HCT116 (cell line): Measurements from ENCODE around the gene BRIP1. TPM values are rescaled to one million over a fixed set of nuclear protein-coding genes. Genes with fewer than 3 reads are reported as not detected.

Experiments used
- ATAC-seq: fragments of 200-7000 bp; cut with Tn5 transposase; 2 replicates; pipeline ENCODE4 v1.9.1; 2020; ENCODE audit warnings: mild to moderate bottlenecking, moderate library complexity
- BruUV-seq: library from RNA; stranded (reverse); fragments of 400-500 nt; replicated peaks from 2 replicates; lab custom pipeline; 2021; lab: Mats Ljungman, UMichigan
- CTCF ChIA-PET: fragments of 300-600 bp; sonication (Branson Sonifier 250); formaldehyde crosslinking; loops from one replicate; lab custom pipeline; 2021; ENCODE audit warnings: antibody characterized with exemption; lab: Charles Lee
- POLR2A ChIA-PET: fragments of 300-600, 350-600 bp; sonication (Branson Sonifier 250); formaldehyde crosslinking; loops from one replicate; lab custom pipeline; 2021; ENCODE audit warnings: antibody characterized with exemption; lab: Charles Lee
- RAD21 ChIA-PET, 2 experiments: fragments of 300-600 bp; sonication (Branson Sonifier 250); formaldehyde crosslinking; loops; one replicate each; lab custom pipeline; 2023; ENCODE audit warnings: low total read pairs in 2 of 2; ENCODE audit not compliant: uncharacterized antibody in 2 of 2, unreplicated experiment in 2 of 2, low non-redundant PET in 1 of 2; lab: Charles Lee
- DNase-seq: peaks from one replicate; pipeline ENCODE4 v3.0.0-alpha.2; 2010; ENCODE audit warnings: low read depth, low spot score
- H2AFZ ChIP-seq: fragments of 200-600 bp; shearing (Covaris generic), sonication (generic); 2 replicates; pipeline ENCODE4 v1.6.1; 2017; ENCODE audit warnings: low read depth, mixed run types, mixed read lengths, antibody characterized with exemption, low read length; ENCODE audit not compliant: poor library complexity, severe bottlenecking
- H3K27ac ChIP-seq: 2 replicates; pipeline ENCODE4 v1.5.1; 2012; ENCODE audit warnings: low read depth, low read length
- H3K27me3 ChIP-seq: fragments of 200-600 bp; sonication (generic); 2 replicates; pipeline ENCODE4 v1.6.1; 2016; ENCODE audit warnings: mixed run types, low read length, mixed read lengths; ENCODE audit not compliant: insufficient read depth
- H3K36me3 ChIP-seq, 2 experiments: fragments of 200-500 bp in 1 of 2; fragments of 200-600 bp in 1 of 2; sonication (Bioruptor generic) in 1 of 2; sonication (generic) in 1 of 2; 2 replicates each; pipeline versions ENCODE4 v1.5.1 to v1.6.1; 2014 to 2016; ENCODE audit warnings: low read length in 2 of 2, inconsistent platforms in 1 of 2, mixed read lengths in 1 of 2, mixed run types in 1 of 2; ENCODE audit not compliant: insufficient read depth in 2 of 2, control insufficient read depth in 1 of 2
- H3K4me1 ChIP-seq, 2 experiments: fragments of 200-600 bp in 1 of 2; sonication (generic) in 1 of 2; 2 replicates each; pipeline versions ENCODE4 v1.5.1 to v1.6.1; 2012 to 2017; ENCODE audit warnings: low read length in 2 of 2, inconsistent platforms in 1 of 2, mild to moderate bottlenecking in 1 of 2, mixed read lengths in 1 of 2, mixed run types in 1 of 2, moderate library complexity in 1 of 2; ENCODE audit not compliant: insufficient read depth in 2 of 2, control insufficient read depth in 1 of 2
- H3K4me2 ChIP-seq: fragments of 200-600 bp; sonication (generic); 2 replicates; pipeline ENCODE4 v1.6.1; 2017; ENCODE audit warnings: mixed run types, low read length, mixed read lengths
- H3K4me3 ChIP-seq, 2 experiments: fragments of 200-600 bp in 1 of 2; sonication (generic) in 1 of 2; replicated peaks in 1 of 2; 2 replicates each; pipeline ENCODE4 v1.5.1; 2011 to 2016; ENCODE audit warnings: low read length in 2 of 2, control low read depth in 1 of 2, low read depth in 1 of 2, mild to moderate bottlenecking in 1 of 2, mixed read lengths in 1 of 2, mixed run types in 1 of 2
- H3K79me2 ChIP-seq: fragments of 200-600 bp; sonication (generic); 2 replicates; pipeline ENCODE4 v1.6.1; 2017; ENCODE audit warnings: mild to moderate bottlenecking, mixed run types, low read length, moderate library complexity, mixed read lengths; ENCODE audit not compliant: insufficient read depth
- H3K9ac ChIP-seq: fragments of 200-600 bp; sonication (generic); 2 replicates; pipeline ENCODE4 v1.6.1; 2016; ENCODE audit warnings: low read length, mixed read lengths
- H3K9me2 ChIP-seq: fragments of 200-600 bp; sonication (generic), shearing (Covaris generic); 2 replicates; pipeline ENCODE4 v1.6.1; 2017; ENCODE audit warnings: mixed run types, mild to moderate bottlenecking, moderate library complexity; ENCODE audit not compliant: insufficient read depth
- H3K9me3 ChIP-seq, 2 experiments: fragments of 200-500 bp in 1 of 2; fragments of 200-600 bp in 1 of 2; sonication (Bioruptor generic) in 1 of 2; sonication (generic) in 1 of 2; 2 replicates each; pipeline ENCODE4 v1.6.1; 2014 to 2017; ENCODE audit warnings: low read length in 2 of 2, mixed read lengths in 2 of 2, inconsistent platforms in 1 of 2, low read depth in 1 of 2, mild to moderate bottlenecking in 1 of 2, mixed run types in 1 of 2, moderate library complexity in 1 of 2; ENCODE audit not compliant: control insufficient read depth in 1 of 2, insufficient read depth in 1 of 2
- H4K20me1 ChIP-seq: fragments of 200-600 bp; sonication (generic), shearing (Covaris generic); 2 replicates; pipeline ENCODE4 v1.6.1; 2017; ENCODE audit warnings: mixed run types, mild to moderate bottlenecking, moderate library complexity; ENCODE audit not compliant: insufficient read depth
- CEBPB ChIP-seq: IDR thresholded peaks from 2 replicates; pipeline ENCODE4 v1.6.1; 2012; ENCODE audit warnings: low read depth
- EZH2phosphoT487 ChIP-seq: fragments of 200-600 bp; IDR thresholded peaks from 2 replicates; pipeline ENCODE4 v1.6.1; 2018; ENCODE audit warnings: antibody characterized with exemption, borderline replicate concordance
- FOSL1 ChIP-seq: IDR thresholded peaks from 2 replicates; pipeline ENCODE4 v1.6.1; 2012; ENCODE audit warnings: low read depth
- POLR2A ChIP-seq: IDR thresholded peaks from 2 replicates; pipeline ENCODE4 v1.7.0; 2011; ENCODE audit warnings: borderline replicate concordance; ENCODE audit not compliant: insufficient read depth, insufficient read length; ENCODE audit errors: extremely low read depth
- POLR2AphosphoS5 ChIP-seq: IDR thresholded peaks from 2 replicates; pipeline ENCODE4 v1.6.1; 2011; ENCODE audit warnings: mild to moderate bottlenecking, low read depth, low read length, moderate library complexity
- SRF ChIP-seq: IDR thresholded peaks from 2 replicates; pipeline ENCODE4 v1.6.1; 2012; ENCODE audit warnings: low read depth
- ZNF274 ChIP-seq: fragments of 200-500 bp; sonication (Bioruptor generic); IDR thresholded peaks from 2 replicates; pipeline ENCODE4 v1.6.1; 2014; ENCODE audit warnings: mild to moderate bottlenecking, low read depth, low read length, inconsistent platforms
- intact Hi-C: fragments of 100-400 bp; cut with micrococcal nuclease; formaldehyde crosslinking; loops from 2 replicates; pipeline ENCODE4 v1.10.0; 2022
- total RNA-seq: library from RNA; stranded (reverse); gene quantifications from one replicate; pipeline ENCODE4 v1.2.1, GENCODE V29; 2021; ENCODE audit not compliant: unreplicated experiment

BRIP1 gene
- total RNA-seq, 1 experiment from 2014 or later = 22.2 TPM

GRCh38 chr17:61794242-61794641 is 69.1 kb downstream of the BRIP1 start:
- Histone ChIP-seq H3K4me1 (no peaks in the 10 kb centered on the region), H3K27ac (no peak overlapping the region), H3K4me2 (no peak overlapping the region), H3K9me2 (no peaks in the 10 kb centered on the region), H4K20me1 (no peaks in the 10 kb centered on the region), H3K36me3 (peaks cover 2 to 24% of the 10 kb centered on the region in 2 experiments; a peak in 1 of 4 replicates), H3K9me3 (no peaks in the 10 kb centered on the region), H3K27me3 (no peaks in the 10 kb centered on the region), H3K4me3 (no peak overlapping the region), H2AFZ (no peak overlapping the region), H3K79me2 (no peaks in the 10 kb centered on the region), H3K9ac (no peak overlapping the region)
- TF ChIP-seq POLR2AphosphoS5 (no peak), CEBPB (no peak), POLR2A (no peak), FOSL1 (no peak)
- no peak for DNase-seq
- no TSS peak for BruUV-seq
- ChIA-PET POLR2A (no interaction called here), RAD21 (no interaction called here), CTCF (no interaction called here)
- intact Hi-C loops = loop anchor here (5.0 kb wide), 1 partner anchor 1557 kb away; no protein-coding TSS in a partner anchor
- no peak for ATAC-seq

- BruUV-seq = no TSS peak
- ChIA-PET CTCF (no interaction called here), POLR2A (no interaction called here), RAD21 (no interaction called here)
- intact Hi-C loops = loop anchor here (5.0 kb wide), 1 partner anchor 1556 kb away; no protein-coding TSS in a partner anchor
- Histone ChIP-seq H3K4me2 (no peak overlapping the region), H3K4me1 (no peaks in the 10 kb centered on the region), H4K20me1 (no peaks in the 10 kb centered on the region), H3K4me3 (no peak overlapping the region), H3K27ac (no peak overlapping the region), H3K9ac (no peak overlapping the region), H3K36me3 (peaks cover 2 to 18% of the 10 kb centered on the region in 2 experiments; a peak in 1 of 4 replicates)
- no peak for ATAC-seq
- no peak for DNase-seq
- no peak for TF ChIP-seq POLR2A
- TF ChIP-seq ZNF274 = no peak
- no peak for TF ChIP-seq EZH2phosphoT487
- no peak for TF ChIP-seq SRF
- TF ChIP-seq, all 23 proteins: peak for 0
- no peaks in the 10 kb centered on the region for H3K9me2 ChIP-seq
- no peaks in the 10 kb centered on the region for H3K9me3 ChIP-seq
- H3K79me2 ChIP-seq = no peaks in the 10 kb centered on the region
- no peaks in the 10 kb centered on the region for H3K27me3 ChIP-seq
- H2AFZ ChIP-seq = no peak overlapping the region
These were observed 69.8 kb downstream of the BRIP1 start for GRCh38 chr17:61793565-61793964.
